IPS-NIHi11 (cell line): ENCODE measurements around the gene SLC6A19.

Source experiments
- DNase-seq: peaks from one replicate; pipeline ENCODE4 v3.0.0; 2012; ENCODE audit warnings: mixed read lengths, low spot score

SLC6A19 gene

DNA sequence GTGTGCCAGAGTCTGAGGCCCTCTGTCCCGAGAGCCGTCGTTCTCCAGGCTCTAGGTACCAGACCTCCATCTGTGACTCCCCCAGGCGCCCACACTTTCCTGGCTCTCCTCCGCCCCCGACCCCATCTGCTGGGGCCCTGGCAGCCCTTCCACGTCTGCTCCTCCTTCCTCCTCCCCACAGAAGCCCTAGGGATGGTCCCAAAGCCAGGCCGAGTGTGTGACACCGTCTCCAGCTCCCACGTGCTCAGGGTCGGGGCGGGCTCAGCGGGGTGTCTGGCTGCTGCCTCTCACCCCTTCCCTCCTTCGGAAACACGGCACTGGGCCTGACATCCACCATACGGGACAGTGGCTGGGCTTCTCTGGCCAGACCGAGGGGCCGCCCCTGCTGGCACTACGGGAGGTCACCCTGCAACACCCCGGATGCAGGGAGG lies 20.5 kb upstream of the SLC6A19 start:
- DNase-seq: no peak

DNA sequence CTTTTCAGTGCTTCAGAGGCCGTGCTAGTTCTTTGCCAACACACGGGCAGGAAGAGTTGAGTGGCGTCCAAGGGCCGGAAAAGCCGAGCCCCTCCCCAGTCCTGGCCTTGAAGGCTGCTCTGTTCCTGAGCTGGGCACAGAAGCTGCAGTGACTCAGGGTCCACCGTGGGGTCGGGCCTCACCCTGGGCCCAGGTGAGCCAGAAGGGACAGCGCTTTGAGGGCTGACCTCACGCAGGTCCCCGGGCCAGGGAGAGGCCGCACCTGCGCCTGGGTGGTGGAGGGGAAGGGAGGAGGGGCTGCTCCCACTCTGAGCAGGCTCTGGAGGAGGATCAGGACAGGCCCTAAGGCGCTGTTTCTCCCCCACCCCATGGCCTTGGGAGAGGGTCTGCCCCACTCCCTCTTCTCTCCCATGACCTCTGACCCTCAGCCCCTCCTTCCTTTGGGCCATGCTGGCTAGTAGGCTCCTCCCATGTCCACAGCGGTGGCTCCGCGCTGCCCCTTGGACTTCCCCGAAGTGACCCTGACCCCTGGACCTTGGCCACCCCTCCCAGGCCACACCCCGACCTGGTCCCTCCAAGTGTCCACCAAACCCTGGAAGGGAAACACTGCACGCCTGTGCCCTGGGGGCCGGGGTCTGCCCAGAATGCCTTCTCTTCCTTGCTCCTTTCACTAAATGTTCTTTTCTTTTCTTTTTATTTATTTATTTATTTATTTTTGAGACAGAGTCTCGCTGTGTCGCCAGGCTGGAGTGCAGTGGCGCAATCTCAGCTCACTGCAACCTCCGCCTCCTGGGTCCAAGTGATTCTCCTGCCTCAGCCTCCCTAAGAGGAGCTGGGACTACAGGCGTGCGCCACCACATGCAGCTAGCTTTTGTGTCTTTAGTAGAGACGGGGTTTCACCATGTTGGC lies 19.7 kb upstream of the SLC6A19 start:
- no peak for DNase-seq

GRCh38 chr5:1182360-1182632 lies 19.1 kb upstream of the SLC6A19 start:
- no peak for DNase-seq

DNA sequence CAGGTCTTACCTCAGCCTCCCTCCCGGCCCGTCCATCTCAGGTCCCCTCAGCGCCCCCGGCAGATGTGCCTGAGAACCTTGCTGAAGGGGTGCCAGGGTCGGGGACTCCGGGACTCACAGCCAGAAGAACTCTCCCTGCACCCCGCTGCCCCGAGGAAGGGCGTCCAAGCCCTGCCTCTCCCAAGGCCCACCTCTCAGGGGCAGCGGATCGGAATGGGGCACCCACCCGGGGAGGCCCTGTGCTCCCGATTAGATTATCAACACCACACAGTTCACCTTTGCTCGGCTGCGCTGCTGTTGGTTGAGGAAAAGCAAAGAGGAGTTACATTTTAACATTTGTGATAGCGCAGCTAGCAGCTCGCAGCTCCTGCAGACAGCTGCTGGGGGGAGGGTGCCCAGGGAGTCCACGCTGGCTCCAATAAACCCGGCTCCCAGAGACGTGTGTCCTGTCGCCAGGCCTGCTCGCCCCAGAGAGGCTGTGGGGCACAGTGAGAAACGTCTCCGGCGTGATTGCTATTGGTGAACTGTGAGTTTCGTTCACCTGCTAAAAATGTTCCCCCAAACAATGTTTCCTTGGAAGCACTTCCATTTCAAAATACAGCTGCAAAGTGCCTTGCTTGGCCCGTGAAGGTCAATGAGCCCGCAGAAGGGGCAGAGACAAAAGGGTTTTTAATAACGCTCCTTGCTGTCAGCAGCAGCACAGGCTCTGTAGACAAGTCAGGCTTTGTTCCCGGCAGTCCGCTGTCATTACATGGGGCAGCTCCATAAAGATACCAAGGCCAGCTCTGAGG lies 18.6 kb upstream of the SLC6A19 start:
- no peak for DNase-seq

DNA sequence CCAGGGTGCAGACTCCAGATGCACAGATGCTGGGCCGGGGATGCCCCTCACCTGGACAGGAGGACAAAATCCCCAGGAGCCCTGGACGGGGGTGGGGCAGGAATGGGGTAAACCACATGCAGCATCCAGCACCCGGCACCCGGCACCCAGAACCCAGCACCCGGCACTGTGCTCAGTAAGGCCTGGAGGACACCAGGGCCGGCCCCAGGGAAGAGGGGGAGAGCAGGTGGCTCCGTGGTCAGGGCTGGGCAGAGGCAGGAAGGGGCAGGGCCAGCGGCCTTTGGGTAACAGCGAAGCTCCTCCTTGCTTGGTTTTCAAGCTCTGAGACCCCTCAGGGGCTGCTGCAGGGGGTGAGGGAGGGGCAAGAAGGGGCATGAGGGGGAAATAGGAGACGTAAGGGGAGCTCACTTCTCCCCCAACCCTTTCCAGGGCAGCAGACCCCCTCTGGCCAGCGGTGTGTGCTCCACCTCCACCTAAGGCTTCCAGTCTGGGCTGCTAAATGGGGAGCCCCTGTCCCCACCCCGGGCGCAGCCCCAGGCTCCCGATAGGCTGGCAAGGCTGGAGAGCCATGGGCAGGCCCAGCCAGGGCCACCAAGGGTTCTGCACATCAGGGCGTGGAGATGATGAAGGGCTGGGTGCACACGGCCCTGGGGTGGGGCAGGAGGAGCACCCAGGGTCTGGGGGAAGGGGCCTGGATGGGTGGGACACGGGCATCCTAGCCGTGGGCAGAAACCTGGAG lies 17.8 kb upstream of the SLC6A19 start:
- no peak for DNase-seq

GRCh38 chr5:1184163-1184470 lies 17.3 kb upstream of the SLC6A19 start:
- DNase-seq: no peak

- no peak for DNase-seq
Observed at GRCh38 chr5:1184481-1184880, 16.9 kb upstream of the SLC6A19 start.

DNA sequence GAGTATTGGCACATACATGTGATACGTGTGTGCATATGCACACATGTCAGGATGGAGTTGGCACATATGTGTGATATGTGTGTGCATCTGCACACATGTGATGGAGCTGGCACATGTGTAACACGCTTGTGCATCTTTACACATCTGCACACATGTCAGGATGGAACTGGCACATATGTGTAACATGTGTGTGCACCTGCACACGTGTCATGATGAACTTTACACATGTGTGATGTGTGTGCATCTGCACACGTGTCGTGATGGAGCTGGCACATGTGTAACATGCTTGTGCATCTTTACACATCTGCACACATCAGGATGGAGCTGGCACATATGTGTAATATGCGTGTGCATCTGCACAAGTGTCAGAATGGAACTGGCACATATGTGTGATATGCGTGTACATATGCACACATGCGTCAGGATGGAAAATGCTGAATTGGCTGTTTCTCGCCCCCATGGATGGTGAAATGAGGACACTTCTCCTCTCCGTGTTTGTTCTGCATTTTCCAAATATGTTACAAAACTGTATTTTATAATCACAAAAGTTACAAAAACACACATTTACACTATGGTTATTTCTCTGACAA lies 16.3 kb upstream of the SLC6A19 start:
- DNase-seq: no peak

DNA sequence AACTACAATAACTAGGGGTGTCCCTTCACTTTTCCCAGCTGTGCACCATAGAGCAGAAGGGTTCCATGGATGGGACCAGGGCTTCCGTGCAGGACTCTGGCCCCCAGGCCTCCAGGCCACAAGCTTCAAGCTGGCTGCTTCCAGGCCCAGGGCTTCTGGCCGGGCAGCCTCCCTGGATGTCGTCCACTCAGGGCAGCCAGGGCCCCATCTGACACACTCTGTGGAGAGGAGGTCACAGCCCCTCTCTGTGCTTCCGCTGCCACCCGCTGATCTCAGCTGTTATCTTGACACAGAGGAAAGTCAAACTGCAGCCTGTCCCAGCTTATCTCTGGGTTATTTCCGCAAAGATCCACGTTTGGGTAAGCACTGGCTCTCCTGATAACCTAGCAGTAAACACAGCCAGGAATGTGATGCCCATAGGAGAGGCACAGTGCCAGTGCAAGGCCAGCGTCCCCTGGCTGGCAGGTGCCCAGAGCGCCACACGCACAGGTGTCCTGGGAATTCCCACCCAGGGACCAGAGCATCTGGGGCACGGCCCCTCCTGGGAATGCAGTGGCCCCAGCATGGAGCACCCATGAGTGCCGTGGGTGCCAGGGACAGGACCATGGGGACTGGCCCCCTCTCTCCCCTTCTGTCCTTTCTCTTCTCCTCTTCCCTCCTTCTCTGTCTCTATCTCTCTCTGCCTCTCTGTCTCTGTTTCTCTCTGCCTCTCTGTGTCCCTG lies 15.6 kb upstream of the SLC6A19 start:
- DNase-seq: no peak

- DNase-seq: no peak
Observed at GRCh38 chr5:1186351-1187233, 14.8 kb upstream of the SLC6A19 start.

- no peak for DNase-seq
Observed at GRCh38 chr5:1187234-1187949, 14.0 kb upstream of the SLC6A19 start.

DNA sequence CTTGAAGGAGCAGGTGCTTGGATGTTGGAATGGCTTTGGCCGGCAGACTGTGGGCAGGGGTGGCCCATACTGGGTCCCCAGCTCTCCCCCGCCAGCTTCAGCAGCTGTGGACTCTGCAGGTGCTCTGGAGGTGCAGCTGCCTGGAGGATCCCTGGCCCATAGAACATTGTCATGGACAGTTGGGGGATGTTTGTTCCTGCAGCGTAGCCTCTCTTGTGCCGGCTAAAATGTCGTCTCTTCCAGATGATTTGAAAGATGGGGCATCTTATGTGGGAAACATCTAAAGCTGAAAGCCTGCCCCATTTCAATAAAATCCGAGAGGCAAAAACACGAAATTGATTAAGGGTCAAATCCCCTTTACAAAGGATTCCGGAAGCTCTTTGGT lies 13.5 kb upstream of the SLC6A19 start:
- no peak for DNase-seq

DNA sequence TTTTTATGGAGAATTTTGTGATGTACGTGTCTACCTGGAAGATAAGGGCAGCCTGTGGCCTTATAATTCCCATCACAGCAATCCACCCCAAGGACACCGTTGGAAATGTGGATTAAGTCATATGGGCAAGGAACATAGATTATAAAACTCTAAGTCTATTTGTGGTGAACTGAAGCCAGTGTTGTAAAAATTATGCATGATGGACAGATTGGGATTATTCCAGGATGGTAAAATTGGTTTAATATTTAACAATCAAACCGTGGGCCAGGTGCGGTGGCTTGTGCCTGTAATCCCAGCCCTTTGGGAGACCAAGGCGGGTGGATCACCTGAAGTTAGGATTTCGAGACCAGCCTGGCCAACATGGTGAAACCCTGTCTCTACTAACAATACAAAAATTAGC lies 12.9 kb upstream of the SLC6A19 start:
- no peak for DNase-seq

GRCh38 chr5:1189269-1189668 lies 12.1 kb upstream of the SLC6A19 start:
- no peak for DNase-seq

- no peak for DNase-seq
Observed at GRCh38 chr5:1190278-1190677, 11.1 kb upstream of the SLC6A19 start.

GRCh38 chr5:1190837-1191239 lies 10.6 kb upstream of the SLC6A19 start:
- no peak for DNase-seq

- DNase-seq: no peak
Observed at GRCh38 chr5:1192971-1193590, 8.3 kb upstream of the SLC6A19 start.

DNA sequence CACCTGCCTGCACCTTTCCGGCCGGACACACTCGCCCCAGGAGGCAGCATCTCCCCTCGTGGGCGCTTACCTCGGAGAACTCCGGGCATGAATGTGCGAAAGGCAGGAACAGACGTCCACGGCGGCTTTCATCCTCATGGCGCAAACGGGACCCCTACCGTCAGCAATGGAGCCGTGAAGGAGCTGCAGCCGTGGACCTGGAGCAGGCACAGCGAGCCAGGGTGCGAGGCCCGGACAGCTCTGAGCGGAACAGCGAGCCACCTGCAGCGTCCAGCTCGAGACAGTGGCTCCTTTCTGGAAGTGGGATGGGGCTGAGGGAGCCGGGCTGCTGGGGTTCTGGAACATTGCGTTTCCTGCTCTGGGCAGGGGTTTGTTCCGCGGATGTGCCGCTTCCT lies 7.8 kb upstream of the SLC6A19 start:
- no peak for DNase-seq

GRCh38 chr5:1194378-1194777 lies 7.0 kb upstream of the SLC6A19 start:
- no peak for DNase-seq

- no peak for DNase-seq
Observed at GRCh38 chr5:1195439-1195838, 6.0 kb upstream of the SLC6A19 start.
